Activated CD8-positive, alpha-beta memory T cell treated with anti-CD3 and anti-CD28 coated beads, Interleukin-2, amount 50 U/mL, for 4 hours (primary cell): ENCODE data around the gene MAP4K1.
"Not testable (repeated sequence)": the region's sequence is repeated elsewhere in the genome, so short reads cannot be mapped to it uniquely, and the experiment has no call there.

Experiments
- DNase-seq: peaks from one replicate; pipeline ENCODE4 v3.0.0-alpha.2; 2020

MAP4K1 gene

DNA sequence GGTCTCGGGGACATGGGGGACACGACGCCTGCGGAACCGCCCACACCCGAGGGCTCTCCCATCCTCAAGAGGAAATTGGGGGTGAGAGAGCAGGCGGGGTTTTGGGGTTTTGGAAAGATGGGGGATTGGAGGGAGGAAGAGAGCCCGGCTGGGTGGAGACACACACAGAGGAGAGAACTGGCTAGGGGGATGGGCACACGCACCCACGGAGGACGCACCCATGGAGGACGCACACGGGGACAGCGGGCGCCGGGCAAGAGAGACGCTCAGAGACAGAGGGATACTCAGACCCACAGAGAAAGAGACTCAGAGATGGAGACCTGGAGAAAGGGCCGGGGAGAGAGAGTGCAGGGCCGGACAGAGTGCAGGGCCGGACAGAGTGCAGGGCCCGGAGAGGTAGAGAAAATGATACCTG, 52.1 kb downstream of the MAP4K1 start:
- DNase-seq: no peak

GRCh38 chr19:38564981-38565690, 52.6 kb downstream of the MAP4K1 start:
- peak; percentile 26 for DNase-seq

DNA sequence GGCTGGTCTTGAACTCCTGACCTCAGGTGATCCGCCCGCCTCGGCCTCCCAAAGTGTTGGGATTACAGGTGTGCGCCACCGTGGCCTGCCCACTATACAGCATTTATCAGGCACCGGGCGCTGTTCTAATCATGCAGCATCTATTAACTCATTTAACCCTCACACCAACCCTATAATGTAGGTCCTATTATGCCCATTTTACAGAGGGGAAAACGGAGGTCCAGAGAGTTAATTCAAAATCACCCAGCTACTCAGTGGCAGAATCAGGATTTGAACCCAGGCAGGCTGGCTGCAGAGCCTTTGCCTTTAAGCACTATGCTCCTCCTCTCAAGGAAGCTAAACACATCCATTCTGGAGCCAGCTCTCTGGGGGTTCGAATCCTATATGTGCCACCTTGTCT, 54.3 kb downstream of the MAP4K1 start:
- DNase-seq: no peak

DNA sequence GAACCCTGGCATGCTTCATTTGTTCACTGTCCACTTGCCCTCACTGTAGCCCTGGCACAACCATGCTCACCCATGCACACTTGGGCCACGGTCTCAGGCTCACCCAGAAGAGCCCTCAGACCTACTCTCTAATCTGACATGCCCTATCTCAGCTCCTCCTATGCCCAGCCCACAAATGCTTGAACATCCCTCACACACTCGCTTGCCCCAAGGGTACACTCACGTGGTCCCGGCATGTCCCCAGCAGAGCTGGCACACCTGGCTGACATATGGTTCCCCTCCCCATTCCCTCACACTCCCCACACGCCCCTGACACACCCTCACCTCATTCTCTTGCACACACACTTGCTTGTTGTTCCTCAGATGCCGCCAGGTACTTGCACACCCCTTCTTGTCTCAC, 55.7 kb downstream of the MAP4K1 start:
- no peak for DNase-seq

- no peak for DNase-seq
These were observed 56.1 kb downstream of the MAP4K1 start for GRCh38 chr19:38561658-38562057.

- no peak for DNase-seq
These were observed 56.6 kb downstream of the MAP4K1 start for GRCh38 chr19:38561053-38561606.

GRCh38 chr19:38559428-38560401, 58.0 kb downstream of the MAP4K1 start:
- DNase-seq: no peak

GRCh38 chr19:38558933-38559332, 58.8 kb downstream of the MAP4K1 start:
- DNase-seq: not testable (repeated sequence)

- DNase-seq: peak; percentile 29
These were observed 60.5 kb downstream of the MAP4K1 start for GRCh38 chr19:38557205-38557799.

DNA sequence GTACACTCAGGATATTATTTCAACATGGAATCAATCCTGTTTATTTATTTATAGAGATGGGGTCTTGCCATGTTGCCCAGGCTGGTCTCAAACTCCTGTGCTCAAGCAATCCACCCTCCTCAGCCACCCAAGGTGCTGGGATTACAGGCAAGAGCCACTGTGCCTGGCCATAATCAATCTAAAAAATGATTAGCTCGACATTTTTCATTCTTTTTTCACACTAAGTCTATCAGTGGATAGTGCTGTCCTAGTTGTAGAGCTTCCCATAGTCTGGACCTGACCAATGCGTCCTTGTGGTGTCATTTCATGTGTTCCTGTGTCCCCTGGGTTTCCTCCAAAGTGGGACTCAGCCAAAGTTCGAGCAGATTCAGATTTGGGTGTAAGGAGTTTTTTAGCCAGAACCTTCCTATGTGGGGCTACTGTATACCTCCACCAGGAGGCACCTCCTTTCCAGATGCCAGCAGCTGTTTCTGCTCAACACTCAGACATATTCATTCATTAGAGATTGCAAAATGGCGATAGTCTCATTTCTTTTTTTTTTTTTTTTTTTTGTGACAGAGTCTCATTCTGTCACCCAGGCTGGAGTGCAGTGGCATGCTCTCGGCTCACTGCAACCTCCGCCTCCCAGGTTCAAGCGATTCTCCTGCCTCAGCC, 61.1 kb downstream of the MAP4K1 start:
- DNase-seq: no peak

- no peak for DNase-seq
These were observed 62.6 kb downstream of the MAP4K1 start for GRCh38 chr19:38555200-38555599.

DNA sequence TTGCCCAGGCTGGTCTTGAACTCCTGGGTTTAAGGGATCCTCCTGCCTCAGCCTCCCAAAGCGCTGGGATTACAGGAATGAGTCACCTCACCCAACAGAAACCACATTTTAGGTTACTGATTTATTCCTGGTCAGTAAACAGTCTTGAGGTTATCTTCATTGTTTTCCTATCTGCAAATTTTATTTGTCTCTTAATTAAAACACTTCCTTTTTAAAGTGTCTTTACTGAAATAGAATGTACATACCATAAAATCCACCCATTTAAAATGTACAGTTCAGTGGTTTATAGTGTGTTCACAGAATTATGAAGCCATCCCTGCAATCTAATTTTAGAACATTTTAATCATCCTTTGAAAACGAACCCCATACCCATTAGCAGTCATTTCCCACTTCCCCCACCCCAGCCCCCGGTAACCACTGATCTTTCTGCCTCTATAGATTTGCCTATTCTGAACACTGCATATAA, 63.0 kb downstream of the MAP4K1 start:
- DNase-seq: no peak

DNA sequence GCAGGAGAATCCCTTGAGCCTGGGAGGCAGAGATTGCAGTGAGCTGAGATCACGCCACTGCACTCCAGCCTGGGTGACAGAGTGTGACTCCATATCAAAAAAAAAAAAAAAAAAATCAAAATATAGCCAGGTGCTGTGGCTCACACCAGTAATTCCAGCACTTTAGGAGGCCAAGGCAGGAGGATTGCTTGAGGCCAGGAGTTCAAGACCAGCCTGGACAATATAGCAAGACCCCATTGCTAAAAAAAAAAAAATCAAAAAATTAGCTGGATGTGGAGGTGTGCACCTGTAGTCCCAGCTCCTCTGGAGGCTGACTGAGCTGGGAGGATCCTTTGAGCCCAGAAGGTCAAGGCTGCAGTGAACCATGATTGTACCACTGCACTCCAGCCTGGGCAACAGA, 64.5 kb downstream of the MAP4K1 start:
- DNase-seq: not testable (repeated sequence)

GRCh38 chr19:38551450-38551813, 66.3 kb downstream of the MAP4K1 start:
- peak; percentile 39 for DNase-seq

DNA sequence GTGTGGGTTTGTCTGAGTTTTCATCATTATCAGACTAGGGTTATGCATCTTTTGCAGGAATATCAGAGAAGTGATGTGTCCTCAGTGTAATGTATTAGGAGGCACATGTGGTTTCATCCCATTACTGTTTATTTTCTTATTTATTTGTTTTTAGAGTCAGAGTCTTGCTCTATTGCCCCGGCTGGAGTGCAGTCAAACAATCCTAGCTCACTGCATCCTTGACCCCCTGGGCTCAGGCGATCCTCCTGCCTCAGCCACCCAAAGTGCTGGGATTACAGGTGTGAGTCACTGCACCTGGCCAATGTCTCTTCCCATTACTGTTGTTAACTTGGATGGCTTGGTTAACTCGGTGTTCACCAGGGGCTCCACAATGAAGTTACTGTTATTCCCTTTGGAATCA, 67.4 kb downstream of the MAP4K1 start:
- DNase-seq: no peak

DNA sequence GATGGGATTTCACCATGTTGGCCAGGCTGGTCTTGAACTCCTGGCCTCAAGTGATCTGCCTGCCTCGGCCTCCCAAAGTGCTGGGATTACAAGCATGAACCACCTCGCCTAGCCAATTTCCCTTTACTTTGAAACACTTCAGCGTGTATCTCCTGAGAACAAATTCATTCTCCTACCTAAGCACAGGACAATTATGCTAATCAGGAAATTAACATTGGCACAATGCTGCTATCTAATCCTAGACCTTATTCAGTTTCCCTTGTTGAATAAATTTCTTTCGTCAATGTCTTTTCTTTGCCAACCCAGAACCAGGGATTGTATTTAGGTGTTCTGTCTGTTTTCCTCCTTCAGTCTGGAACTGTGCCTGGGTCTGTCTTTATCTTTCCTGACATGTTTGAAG, 67.8 kb downstream of the MAP4K1 start:
- DNase-seq: no peak

DNA sequence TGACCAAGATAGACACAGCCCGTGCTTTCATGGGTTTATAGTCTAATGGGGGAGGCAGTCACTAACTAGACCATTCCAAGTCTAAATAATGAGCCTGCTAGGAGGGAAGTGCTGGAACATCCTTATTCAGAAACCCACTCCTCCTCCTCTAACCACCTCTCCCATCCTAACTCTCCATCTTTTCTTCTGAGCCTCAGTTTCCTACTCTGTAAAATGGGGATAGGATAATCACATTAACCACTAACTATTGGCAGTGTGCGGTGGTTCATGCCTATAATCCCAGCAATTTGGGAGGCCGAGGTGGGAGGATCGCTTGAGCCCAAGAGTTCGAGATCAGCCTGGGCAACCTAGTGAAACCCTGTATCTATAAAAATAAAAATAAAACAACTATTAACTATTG, 68.7 kb downstream of the MAP4K1 start:
- no peak for DNase-seq

- no peak for DNase-seq
These were observed 70.3 kb downstream of the MAP4K1 start for GRCh38 chr19:38547421-38547820.

DNA sequence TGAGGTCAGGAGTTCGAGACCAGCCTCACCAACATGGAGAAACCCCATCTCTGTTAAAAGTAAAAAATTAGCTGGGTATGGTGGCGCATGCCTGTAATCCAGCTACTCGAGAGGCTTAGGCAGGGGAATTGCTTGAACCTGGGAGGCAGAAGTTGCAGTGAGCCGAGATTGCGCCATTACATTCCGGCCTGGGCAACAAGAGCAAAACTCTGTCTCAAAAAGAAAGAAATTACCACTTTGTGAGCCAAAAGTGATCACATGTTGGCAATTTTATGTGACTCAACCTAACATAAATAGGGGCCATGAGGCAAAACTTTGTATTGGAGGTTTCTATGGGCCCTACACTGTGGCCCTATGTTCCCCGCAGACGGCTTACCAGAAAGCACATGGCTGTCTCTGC, 72.2 kb downstream of the MAP4K1 start:
- DNase-seq: no peak

- no peak for DNase-seq
These were observed 73.0 kb downstream of the MAP4K1 start for GRCh38 chr19:38544569-38545315.

DNA sequence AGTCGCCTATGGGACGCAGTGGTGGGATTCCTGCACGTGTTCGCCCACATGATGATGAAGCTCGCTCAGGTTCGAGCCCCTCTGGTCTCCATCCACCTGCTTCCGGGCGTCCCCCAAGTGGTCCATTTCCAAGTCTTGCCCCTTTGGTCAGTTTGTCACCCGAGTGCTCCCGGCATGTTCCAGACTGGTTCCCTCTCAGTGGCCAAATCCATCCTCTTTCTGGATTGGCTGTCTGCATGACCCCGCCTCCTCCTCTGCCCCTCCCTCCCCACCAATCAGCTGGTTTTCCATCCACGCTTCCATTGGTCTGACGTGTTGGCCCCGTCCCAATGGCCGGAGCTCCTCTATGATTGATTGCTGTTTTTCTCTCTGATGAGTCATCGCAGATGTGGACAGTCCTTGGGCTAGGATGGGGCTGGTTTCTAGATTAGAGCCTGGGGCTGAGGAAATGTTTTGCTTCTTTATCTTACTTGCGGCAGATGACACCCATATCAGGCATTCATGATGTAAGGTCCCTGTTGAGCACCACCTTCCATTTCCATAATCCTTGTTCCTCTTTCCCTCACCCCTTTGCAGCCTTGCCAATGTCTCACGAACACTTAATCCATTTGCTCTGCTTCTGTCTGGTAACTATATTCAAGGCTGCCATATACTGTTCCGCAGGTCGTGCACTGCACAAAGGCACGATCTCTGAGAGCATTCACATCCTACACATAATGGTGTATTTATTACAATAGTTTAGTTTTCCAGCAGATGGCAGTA, 73.8 kb downstream of the MAP4K1 start:
- no peak for DNase-seq
